B cell (primary cell): Measurements from ENCODE around the gene SCP2.

Source experiments
- EZH2 ChIP-seq: IDR thresholded peaks from 2 replicates; pipeline ENCODE4 v1.6.1; 2012; ENCODE audit warnings: borderline replicate concordance, low read depth, mild to moderate bottlenecking, moderate library complexity, low read length; ENCODE audit not compliant: insufficient read depth, poor library complexity, severe bottlenecking
- TF ChIP-seq, protein P1 (sequence below): fragments of 200-600 bp; IDR thresholded peaks from one replicate; pipeline ENCODE4 v1.8.0; 2022; ENCODE audit warnings: antibody characterized with exemption, mild to moderate bottlenecking

DNA sequence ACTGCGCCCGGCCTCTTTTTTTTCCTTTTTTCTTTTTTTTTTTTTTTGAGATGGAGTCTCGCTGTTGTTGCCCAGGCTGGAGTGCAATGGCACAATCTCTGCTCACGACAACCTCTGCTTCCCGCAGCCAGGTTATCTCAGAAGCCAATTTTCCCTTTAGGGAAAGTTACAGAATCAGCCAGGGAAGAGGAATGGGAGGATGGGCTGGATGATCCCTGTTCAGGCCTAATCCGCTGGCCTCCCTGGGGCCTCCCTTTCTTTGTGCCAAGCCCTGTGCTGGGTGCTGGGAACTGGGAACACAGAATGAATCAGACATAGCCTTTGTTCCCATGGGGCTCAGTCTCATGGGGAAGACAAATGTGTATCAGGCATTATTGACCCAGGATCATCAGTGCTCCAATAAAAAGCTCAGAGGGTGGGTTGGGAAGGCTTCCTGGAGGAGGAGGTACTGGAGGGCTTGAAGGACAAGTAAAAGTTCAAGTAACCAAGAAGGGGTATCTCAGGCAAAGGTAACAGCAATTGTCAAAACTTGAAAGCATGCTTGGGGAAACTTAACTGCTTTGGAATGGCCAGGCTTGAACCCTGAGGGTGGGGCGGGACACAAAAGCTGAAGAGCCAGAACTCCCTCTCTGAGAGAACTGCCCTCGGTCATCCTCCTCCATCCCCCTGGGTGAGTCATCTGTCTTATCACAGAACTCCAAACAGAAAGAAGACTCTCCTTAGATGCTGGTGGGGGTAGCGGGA, 19.8 kb upstream of the SCP2 start:
- no peak for TF ChIP-seq EZH2
- TF ChIP-seq, protein P1, sequence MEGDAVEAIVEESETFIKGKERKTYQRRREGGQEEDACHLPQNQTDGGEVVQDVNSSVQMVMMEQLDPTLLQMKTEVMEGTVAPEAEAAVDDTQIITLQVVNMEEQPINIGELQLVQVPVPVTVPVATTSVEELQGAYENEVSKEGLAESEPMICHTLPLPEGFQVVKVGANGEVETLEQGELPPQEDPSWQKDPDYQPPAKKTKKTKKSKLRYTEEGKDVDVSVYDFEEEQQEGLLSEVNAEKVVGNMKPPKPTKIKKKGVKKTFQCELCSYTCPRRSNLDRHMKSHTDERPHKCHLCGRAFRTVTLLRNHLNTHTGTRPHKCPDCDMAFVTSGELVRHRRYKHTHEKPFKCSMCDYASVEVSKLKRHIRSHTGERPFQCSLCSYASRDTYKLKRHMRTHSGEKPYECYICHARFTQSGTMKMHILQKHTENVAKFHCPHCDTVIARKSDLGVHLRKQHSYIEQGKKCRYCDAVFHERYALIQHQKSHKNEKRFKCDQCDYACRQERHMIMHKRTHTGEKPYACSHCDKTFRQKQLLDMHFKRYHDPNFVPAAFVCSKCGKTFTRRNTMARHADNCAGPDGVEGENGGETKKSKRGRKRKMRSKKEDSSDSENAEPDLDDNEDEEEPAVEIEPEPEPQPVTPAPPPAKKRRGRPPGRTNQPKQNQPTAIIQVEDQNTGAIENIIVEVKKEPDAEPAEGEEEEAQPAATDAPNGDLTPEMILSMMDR: no peak
